Measurements from ENCODE around the gene MYOCD.

MYOCD gene

DNA sequence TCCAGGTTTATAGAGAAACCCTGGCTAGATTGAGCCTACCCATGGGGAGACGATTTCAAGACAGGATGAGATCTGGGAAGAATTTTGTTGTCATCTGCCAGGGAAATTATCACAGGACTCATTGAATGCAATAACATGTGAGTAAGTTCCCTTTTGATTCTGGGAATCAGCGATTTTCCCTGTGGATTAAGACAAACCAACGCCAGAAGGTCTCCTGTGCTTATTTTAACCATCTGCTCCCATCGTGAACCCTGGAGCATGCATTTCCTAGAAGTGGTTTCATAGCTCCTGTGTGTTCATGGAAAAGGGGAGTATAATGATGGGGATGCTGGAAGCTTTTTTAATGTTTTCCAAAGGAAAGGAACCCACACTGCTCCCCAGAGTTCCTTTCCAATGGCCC, 102.6 kb downstream of the MYOCD start:
- no peak for DNase-seq

DNA sequence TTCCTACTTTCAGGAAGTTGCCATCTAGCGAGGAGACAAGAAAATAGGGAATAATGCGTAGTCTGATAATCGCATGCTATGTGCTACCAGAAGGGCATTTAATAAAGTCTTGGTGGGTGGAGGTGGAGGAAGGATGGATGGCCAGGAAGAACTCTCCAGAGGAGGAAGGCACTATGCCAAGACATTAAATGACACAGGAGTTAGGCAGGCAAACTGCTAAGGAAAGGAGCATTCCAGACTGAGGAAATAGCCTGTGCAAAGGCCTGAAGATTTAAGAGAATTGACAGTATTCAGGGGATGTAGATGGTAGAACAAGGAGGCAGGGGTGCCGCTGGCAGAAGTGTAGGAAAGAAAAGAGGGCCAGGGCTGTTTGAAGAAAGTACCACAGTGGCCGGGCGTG, 104.3 kb downstream of the MYOCD start:
- no peak for DNase-seq

GRCh38 chr17:12773153-12773552, 107.5 kb downstream of the MYOCD start:
- DNase-seq = no peak

DNA sequence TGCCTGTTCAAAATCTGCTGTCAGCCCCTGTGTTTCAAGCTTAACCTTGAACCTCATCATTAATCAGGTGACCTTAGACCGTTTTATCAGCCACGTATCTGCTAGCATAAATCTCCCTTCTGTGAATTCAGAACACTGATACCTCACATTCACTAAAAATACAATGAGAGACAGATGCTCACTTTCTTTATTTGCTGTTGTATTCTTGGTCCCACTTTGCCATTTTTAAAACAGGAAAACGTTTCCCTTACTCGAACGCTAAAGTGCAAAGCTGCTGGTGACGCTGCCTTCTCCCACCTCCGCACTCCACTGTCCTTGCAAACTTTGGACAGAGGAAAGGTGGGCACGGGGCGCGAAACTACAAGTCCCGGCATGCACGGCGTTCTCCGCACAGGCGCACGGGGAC, 123.4 kb downstream of the MYOCD start:
- no peak for DNase-seq

- DNase-seq = no peak
These were observed 124.0 kb downstream of the MYOCD start, which contains the start of gene ARHGAP44 for GRCh38 chr17:12789481-12790248. Gene ARHGAP44 (plus strand): TSS chr17:12789498. CDS start chr17:12789839, 341 bp downstream.

- no peak for DNase-seq
These were observed 124.8 kb downstream of the MYOCD start for GRCh38 chr17:12790249-12791106.

GRCh38 chr17:12794919-12795532, 129.3 kb downstream of the MYOCD start:
- no peak for DNase-seq

GRCh38 chr17:12800855-12801365, 135.2 kb downstream of the MYOCD start:
- no peak for DNase-seq

DNA sequence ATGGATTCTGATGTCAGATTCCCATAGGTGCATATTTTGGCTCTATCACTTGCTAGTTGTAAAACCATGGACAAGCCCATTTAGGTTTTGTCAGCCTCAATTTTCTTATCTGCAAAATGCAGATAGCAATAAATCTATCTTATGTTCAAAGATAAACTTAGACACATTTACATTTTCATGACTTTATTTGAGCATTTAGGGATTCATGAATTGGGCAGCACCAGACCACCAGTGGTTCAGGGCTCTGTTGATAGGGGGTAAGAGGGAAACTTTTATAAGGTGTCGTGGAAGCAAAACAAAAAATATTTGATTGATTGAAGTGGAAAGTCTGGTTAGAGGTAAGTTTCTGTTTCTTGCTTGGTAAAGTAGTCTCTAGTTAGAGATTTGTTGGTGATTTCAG, 140.9 kb downstream of the MYOCD start:
- DNase-seq = no peak

GRCh38 chr17:12808723-12809122, 143.0 kb downstream of the MYOCD start:
- DNase-seq = no peak

- no peak for DNase-seq
These were observed 147.2 kb downstream of the MYOCD start for GRCh38 chr17:12812877-12813276.

DNA sequence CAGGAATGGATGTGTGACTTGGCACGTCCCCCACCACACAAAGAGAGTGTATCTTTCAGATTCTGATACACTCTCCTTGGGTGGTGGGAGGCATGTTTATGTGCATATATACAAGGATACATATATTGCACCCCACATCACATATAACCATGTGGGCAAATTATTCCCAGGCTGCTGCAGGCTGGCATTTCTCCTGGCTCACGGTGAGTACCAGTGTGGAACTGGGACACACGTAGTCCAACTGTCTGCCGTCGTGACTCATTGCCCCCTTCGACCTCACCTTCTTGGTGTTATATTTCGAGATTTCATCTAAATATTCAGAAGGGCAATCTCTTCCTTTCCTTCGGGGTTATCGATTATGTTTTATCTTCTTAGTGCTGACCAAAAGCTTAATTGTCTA, 148.0 kb downstream of the MYOCD start:
- DNase-seq = no peak

GRCh38 chr17:12814718-12815117, 149.0 kb downstream of the MYOCD start:
- no peak for DNase-seq

GRCh38 chr17:12815642-12816141, 150.0 kb downstream of the MYOCD start:
- no peak for DNase-seq
